Measurements from ENCODE around the gene GGA1. TPM values are rescaled to one million over a fixed set of nuclear protein-coding genes. Genes with fewer than 3 reads are reported as not detected.

The GGA1 gene
- total RNA-seq, 1 donor from 2014 or later, result 15.7 TPM

DNA sequence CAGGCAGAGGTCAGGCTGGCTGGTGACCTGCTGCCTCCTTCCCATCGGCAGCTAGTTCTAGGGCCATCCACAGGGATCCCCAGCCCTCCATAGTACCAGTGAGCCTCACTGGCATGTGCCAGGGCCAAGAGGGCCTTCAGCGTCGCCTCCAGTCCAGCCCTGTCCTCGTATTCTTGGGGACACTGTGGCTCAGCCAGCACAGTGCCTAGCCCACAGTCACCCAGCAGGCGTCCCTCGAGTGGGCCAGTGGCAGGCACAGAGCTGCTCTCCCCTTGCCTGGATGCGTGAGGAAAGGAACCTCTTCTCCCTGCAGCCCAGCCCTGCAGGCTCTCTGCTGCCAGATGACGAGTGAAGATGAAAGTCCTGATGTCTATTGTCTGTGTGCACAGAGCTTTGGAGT lies 20.2 kb downstream of the GGA1 start:
- Histone ChIP-seq H3K27ac (ENCODE audit: low read depth, low read length) (no peak overlapping the region), H3K27me3 (ENCODE audit: control insufficient read depth in 3 of 3, insufficient read depth in 3 of 3, low read length in 3 of 3) (no peaks in the 10 kb centered on the region), H3K4me3 (ENCODE audit: low read length in 3 of 3) (no peak overlapping the region), H3K9me3 (ENCODE audit: control insufficient read depth in 3 of 3, low read length in 3 of 3) (no peaks in the 10 kb centered on the region), H3K36me3 (ENCODE audit: control insufficient read depth in 3 of 3, insufficient read depth in 3 of 3, low read length in 3 of 3) (peaks cover 16 to 41% (median 25%) of the 10 kb centered on the region in 3 donors), H3K9ac (ENCODE audit: low read depth in 1 of 3, low read length in 3 of 3) (no peak overlapping the region), H3K4me1 (ENCODE audit: control insufficient read depth in 3 of 3, insufficient read depth in 3 of 3, low read length in 3 of 3) (peaks cover 29 to 44% (median 41%) of the 10 kb centered on the region in 3 donors)

DNA sequence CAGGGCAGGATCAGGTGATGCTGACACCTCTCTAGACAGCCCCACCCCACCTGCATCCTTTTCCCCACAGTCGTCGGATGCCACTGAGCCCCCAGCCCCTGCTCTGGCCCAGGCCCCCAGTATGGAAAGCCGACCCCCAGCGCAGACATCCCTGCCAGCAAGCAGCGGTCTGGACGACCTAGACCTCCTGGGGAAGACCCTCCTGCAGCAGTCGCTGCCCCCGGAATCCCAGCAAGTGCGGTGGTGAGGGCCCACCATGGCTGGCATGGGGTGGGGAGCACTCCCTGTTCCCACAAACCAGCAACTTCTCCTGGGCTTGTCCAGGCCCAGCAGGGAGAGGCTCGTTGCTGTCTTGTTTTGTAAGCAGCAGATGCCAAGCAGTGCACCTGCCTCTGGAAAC lies 21.3 kb downstream of the GGA1 start:
- H3K4me3 ChIP-seq (ENCODE audit: low read length in 3 of 3), result no peak overlapping the region
- H3K27ac ChIP-seq (ENCODE audit: low read depth, low read length), result no peak overlapping the region
- peaks cover 40 to 53% (median 48%) of the 10 kb centered on the region in 3 donors for H3K4me1 ChIP-seq (ENCODE audit: control insufficient read depth in 3 of 3, insufficient read depth in 3 of 3, low read length in 3 of 3)
- no peak overlapping the region for H3K9ac ChIP-seq (ENCODE audit: low read depth in 1 of 3, low read length in 3 of 3)
- H3K27me3 ChIP-seq (ENCODE audit: control insufficient read depth in 3 of 3, insufficient read depth in 3 of 3, low read length in 3 of 3), result no peaks in the 10 kb centered on the region
- peaks cover 16 to 36% (median 19%) of the 10 kb centered on the region in 3 donors for H3K36me3 ChIP-seq (ENCODE audit: control insufficient read depth in 3 of 3, insufficient read depth in 3 of 3, low read length in 3 of 3)
- H3K9me3 ChIP-seq (ENCODE audit: control insufficient read depth in 3 of 3, low read length in 3 of 3), result no peaks in the 10 kb centered on the region

DNA sequence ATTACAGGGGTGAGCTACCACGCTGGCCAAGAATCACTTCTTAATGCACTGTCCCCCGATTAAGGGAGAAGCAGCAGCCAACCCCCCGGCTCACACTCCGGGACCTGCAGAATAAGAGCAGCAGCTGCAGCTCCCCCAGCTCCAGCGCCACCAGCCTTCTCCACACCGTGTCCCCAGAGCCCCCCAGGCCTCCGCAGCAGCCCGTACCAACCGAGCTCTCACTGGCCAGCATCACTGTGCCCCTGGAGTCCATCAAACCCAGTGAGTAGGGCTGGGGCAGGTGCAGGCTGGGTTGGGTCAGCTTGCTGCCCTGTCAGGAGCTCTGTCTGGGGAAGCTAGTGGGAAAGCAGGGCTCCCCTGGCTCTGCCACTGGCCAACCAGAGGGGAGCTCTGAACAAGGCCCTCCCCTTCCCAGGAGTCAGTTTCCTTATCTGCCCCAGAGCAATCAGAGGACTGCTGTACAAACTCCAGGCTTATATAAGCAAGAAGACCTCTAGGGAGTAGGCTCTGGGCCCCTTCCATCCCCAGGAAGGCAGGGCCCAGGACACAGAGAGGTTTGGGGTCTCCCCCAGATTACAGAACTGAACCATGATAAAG lies 22.3 kb downstream of the GGA1 start:
- Histone ChIP-seq H3K4me1 (ENCODE audit: control insufficient read depth in 3 of 3, insufficient read depth in 3 of 3, low read length in 3 of 3) (peaks cover 35 to 48% (median 45%) of the 10 kb centered on the region in 3 donors), H3K9ac (ENCODE audit: low read depth in 1 of 3, low read length in 3 of 3) (no peak overlapping the region), H3K36me3 (ENCODE audit: control insufficient read depth in 3 of 3, insufficient read depth in 3 of 3, low read length in 3 of 3) (peaks cover 16 to 32% (median 19%) of the 10 kb centered on the region in 3 donors), H3K27ac (ENCODE audit: low read depth, low read length) (no peak overlapping the region), H3K9me3 (ENCODE audit: control insufficient read depth in 3 of 3, low read length in 3 of 3) (no peaks in the 10 kb centered on the region), H3K27me3 (ENCODE audit: control insufficient read depth in 3 of 3, insufficient read depth in 3 of 3, low read length in 3 of 3) (no peaks in the 10 kb centered on the region), H3K4me3 (ENCODE audit: low read length in 3 of 3) (no peak overlapping the region)

DNA sequence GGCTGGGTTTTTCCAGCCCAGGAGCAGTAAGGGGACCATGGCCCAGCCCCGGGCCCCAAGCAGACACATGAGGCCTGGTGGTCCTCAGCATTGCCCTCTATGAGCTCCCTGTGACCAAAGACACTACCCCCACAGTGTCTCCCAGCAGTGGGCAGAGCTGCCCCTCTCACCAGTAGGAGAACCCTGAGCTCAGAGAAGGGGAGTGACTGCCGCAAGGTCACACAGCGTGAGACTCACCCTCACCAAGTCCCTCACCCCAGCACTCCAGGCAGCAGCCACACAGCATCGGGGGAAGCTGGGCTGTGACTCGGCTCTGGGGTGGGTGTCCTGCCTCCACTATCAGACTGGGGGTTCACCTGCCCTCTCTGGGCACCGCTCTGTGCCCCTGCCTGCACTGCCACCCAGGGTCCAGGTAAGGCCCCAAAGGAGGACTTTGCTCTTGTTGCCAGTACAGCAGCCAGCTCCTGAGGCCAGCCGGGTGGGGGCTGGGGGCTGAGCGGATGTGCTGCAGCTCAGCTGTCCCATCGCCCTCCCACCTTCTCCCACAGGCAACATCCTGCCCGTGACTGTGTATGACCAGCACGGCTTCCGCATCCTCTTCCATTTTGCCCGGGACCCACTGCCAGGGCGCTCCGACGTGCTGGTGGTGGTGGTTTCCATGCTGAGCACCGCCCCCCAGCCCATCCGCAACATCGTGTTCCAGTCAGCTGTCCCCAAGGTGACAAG lies 23.0 kb downstream of the GGA1 start:
- Histone ChIP-seq H3K4me1 (ENCODE audit: control insufficient read depth in 3 of 3, insufficient read depth in 3 of 3, low read length in 3 of 3) (peaks cover 29 to 47% (median 40%) of the 10 kb centered on the region in 3 donors), H3K9me3 (ENCODE audit: control insufficient read depth in 3 of 3, low read length in 3 of 3) (no peaks in the 10 kb centered on the region), H3K36me3 (ENCODE audit: control insufficient read depth in 3 of 3, insufficient read depth in 3 of 3, low read length in 3 of 3) (peaks cover 16 to 31% (median 19%) of the 10 kb centered on the region in 3 donors), H3K27me3 (ENCODE audit: control insufficient read depth in 3 of 3, insufficient read depth in 3 of 3, low read length in 3 of 3) (no peaks in the 10 kb centered on the region), H3K4me3 (ENCODE audit: low read length in 3 of 3) (no peak overlapping the region), H3K9ac (ENCODE audit: low read depth in 1 of 3, low read length in 3 of 3) (peak overlapping the region in 1 of 3 donors; percentile 16), H3K27ac (ENCODE audit: low read depth, low read length) (no peak overlapping the region)

DNA sequence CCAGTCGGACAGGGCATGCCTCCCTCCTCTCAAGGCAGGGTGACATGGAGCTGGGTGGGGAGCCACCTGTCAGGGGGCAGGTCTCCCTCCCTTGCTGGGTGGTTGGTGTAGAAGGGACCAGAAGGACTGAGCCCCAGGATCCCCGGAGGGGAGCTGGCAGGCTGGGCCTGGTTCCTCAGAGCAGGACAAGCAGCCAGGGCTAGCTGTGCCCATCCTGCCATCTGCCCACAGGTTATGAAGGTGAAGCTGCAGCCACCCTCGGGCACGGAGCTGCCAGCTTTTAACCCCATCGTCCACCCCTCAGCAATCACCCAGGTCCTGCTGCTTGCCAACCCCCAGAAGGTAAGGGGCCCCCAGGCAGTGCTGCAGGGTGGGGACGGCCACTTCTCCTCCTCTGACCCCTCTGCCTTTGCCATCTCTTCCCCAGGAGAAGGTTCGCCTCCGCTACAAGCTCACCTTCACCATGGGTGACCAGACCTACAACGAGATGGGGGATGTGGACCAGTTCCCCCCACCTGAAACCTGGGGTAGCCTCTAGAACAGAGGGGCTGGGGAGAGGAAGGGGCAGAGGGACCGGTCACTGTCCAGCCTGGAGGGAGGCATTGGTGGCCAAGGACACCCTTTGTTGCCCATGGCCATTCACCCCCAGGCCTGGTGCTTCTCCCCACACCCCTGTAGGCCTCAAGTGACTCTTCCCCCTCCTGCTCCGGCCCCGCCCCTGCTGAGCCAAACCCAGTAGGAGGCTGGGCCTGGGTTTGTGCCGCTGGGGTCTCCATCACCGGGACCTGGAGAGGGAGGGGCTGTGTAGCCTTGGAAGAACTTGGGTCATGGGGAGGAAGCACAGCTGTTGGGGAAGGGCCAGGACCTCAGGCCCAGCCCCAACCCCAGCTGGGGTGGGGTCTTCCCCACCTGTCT lies 23.8 kb downstream of the GGA1 start:
- Histone ChIP-seq H3K4me1 (ENCODE audit: control insufficient read depth in 3 of 3, insufficient read depth in 3 of 3, low read length in 3 of 3) (peaks cover 21 to 44% (median 36%) of the 10 kb centered on the region in 3 donors), H3K9ac (ENCODE audit: low read depth in 1 of 3, low read length in 3 of 3) (peak overlapping the region in 2 of 3 donors; percentile 11 to 45), H3K36me3 (ENCODE audit: control insufficient read depth in 3 of 3, insufficient read depth in 3 of 3, low read length in 3 of 3) (peaks cover 14 to 31% (median 19%) of the 10 kb centered on the region in 3 donors), H3K27me3 (ENCODE audit: control insufficient read depth in 3 of 3, insufficient read depth in 3 of 3, low read length in 3 of 3) (no peaks in the 10 kb centered on the region), H3K4me3 (ENCODE audit: low read length in 3 of 3) (no peak overlapping the region), H3K9me3 (ENCODE audit: control insufficient read depth in 3 of 3, low read length in 3 of 3) (no peaks in the 10 kb centered on the region), H3K27ac (ENCODE audit: low read depth, low read length) (peak overlapping the region; percentile 75)

DNA sequence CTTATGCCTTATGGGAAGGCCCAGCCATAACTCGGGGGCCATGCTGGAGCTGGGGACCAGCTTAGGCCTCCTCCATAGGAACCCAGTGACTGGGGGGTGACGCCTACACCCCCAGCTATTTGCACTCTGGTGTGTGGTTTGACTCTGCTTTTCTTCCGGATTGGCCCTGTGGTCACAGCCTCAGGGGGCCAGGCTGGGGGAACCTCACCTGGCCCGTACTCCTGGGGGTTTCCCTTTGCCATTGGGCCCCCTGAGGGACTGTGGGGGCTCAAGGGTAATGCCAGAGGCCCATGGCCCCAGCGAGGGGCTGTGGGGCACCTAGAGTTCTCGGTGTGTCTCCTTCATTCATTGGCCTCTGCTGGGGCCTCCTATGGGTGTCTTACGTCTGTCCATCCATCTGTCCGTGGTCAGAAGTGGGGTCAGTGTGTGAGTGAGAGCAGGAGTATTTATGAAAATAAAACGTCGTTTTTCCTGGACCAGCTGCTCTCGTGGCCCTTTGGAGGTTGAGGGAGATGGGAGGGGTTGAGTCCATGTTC lies 24.5 kb downstream of the GGA1 start:
- H3K9me3 ChIP-seq (ENCODE audit: control insufficient read depth in 3 of 3, low read length in 3 of 3), result no peaks in the 10 kb centered on the region
- peak overlapping the region; percentile 75 for H3K27ac ChIP-seq (ENCODE audit: low read depth, low read length)
- H3K27me3 ChIP-seq (ENCODE audit: control insufficient read depth in 3 of 3, insufficient read depth in 3 of 3, low read length in 3 of 3), result peaks cover 0 to 6% (median 2%) of the 10 kb centered on the region in 3 donors
- H3K4me3 ChIP-seq (ENCODE audit: low read length in 3 of 3), result peak overlapping the region in 1 of 3 donors; percentile 13
- H3K4me1 ChIP-seq (ENCODE audit: control insufficient read depth in 3 of 3, insufficient read depth in 3 of 3, low read length in 3 of 3), result peaks cover 19 to 43% (median 34%) of the 10 kb centered on the region in 3 donors
- peaks cover 14 to 31% (median 18%) of the 10 kb centered on the region in 3 donors for H3K36me3 ChIP-seq (ENCODE audit: control insufficient read depth in 3 of 3, insufficient read depth in 3 of 3, low read length in 3 of 3)
- peak overlapping the region; percentile 11 to 57 (median 45) for H3K9ac ChIP-seq (ENCODE audit: low read depth in 1 of 3, low read length in 3 of 3)

DNA sequence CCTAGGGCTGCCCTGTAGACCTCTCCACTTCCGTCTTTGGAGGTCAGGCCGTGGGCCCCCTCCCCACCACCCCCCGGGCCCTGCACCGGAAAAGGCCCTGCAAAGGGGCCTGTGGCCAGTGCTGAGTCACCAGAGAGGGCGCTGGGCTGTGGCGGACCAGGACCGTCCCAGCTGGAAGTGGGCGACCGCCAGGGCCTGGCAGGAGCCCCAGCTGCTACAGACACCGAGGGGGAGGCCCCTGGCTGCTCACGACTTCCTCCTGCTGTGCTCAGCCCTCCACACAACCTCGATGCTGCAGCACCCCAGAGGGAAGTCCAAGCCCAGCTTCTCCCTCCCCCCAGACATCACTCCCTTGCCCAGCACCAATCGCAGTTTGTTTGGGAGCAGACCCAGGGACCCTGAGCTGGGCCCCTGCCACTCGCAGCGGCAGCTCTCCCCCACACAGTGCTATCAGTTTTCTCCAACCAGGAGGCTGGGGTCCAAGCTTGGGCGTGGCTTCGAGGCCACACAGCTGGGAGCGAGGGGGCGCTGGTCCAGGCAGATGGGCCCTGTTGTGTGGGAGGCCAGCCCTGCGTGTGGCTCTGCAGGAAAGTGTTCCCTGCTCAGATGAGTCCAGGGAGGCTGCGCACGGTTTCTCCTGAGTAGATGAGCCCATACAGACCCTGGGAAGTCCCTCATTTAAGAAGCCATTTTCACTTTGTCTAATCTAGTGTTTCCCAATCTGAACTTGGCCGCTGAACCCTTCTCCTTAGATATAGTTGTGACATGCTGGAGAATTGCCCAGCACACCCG lies 25.2 kb downstream of the GGA1 start:
- peak overlapping the region; percentile 75 for H3K27ac ChIP-seq (ENCODE audit: low read depth, low read length)
- H3K27me3 ChIP-seq (ENCODE audit: control insufficient read depth in 3 of 3, insufficient read depth in 3 of 3, low read length in 3 of 3), result peaks cover 0 to 12% (median 9%) of the 10 kb centered on the region in 3 donors
- peaks cover 19 to 50% (median 39%) of the 10 kb centered on the region in 3 donors for H3K4me1 ChIP-seq (ENCODE audit: control insufficient read depth in 3 of 3, insufficient read depth in 3 of 3, low read length in 3 of 3)
- H3K9me3 ChIP-seq (ENCODE audit: control insufficient read depth in 3 of 3, low read length in 3 of 3), result no peaks in the 10 kb centered on the region
- peak overlapping the region; percentile 11 to 64 (median 57) for H3K9ac ChIP-seq (ENCODE audit: low read depth in 1 of 3, low read length in 3 of 3)
- peaks cover 14 to 26% (median 17%) of the 10 kb centered on the region in 3 donors for H3K36me3 ChIP-seq (ENCODE audit: control insufficient read depth in 3 of 3, insufficient read depth in 3 of 3, low read length in 3 of 3)
- peak overlapping the region; percentile 45 to 57 (median 51) for H3K4me3 ChIP-seq (ENCODE audit: low read length in 3 of 3)

DNA sequence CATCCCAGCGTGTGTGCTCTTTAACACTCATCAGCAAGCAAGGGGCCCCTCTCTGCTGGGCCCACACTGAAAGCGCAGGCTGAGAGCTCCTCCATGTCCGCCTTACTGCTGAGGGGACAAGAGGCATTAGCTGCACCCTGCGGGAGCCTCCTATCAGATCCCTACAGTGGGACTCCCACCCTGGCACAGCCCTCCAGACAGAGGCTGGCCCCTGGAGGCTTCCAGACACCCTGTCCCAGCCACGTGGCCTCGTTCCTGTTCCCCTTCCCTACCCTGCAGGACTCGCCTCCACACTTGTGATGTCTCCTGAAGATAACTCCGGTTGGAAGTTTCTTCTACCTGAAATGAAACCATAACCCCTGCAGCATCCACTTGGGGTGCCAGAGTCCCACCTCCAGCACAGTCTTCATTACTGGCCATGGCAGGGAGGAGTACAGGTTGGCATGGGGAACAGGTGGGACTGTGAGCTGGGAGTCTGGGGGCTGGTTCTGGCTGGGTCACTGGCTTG lies 25.8 kb downstream of the GGA1 start:
- peak overlapping the region in 2 of 3 donors; percentile 45 to 51 for H3K4me3 ChIP-seq (ENCODE audit: low read length in 3 of 3)
- H3K9me3 ChIP-seq (ENCODE audit: control insufficient read depth in 3 of 3, low read length in 3 of 3), result no peaks in the 10 kb centered on the region
- H3K27ac ChIP-seq (ENCODE audit: low read depth, low read length), result peak overlapping the region; percentile 75
- peak overlapping the region; percentile 11 to 64 (median 57) for H3K9ac ChIP-seq (ENCODE audit: low read depth in 1 of 3, low read length in 3 of 3)
- H3K36me3 ChIP-seq (ENCODE audit: control insufficient read depth in 3 of 3, insufficient read depth in 3 of 3, low read length in 3 of 3), result peaks cover 9 to 19% (median 13%) of the 10 kb centered on the region in 3 donors
- peaks cover 19 to 53% (median 43%) of the 10 kb centered on the region in 3 donors for H3K4me1 ChIP-seq (ENCODE audit: control insufficient read depth in 3 of 3, insufficient read depth in 3 of 3, low read length in 3 of 3)
- peaks cover 0 to 16% (median 11%) of the 10 kb centered on the region in 3 donors for H3K27me3 ChIP-seq (ENCODE audit: control insufficient read depth in 3 of 3, insufficient read depth in 3 of 3, low read length in 3 of 3)

Data from skeletal muscle tissue (tissue), 4 donors.